Hematopoietic multipotent progenitor cell treated with erythropoietin and hydrocortisone succinate and interleukin-3 and kit ligand, for 8 days (in vitro differentiated cells): ENCODE measurements around the gene PRR19.
"Not testable (repeated sequence)": the region's sequence is repeated elsewhere in the genome, so short reads cannot be mapped to it uniquely, and the experiment has no call there.

Experiments used
- DNase-seq: peaks from one replicate; pipeline ENCODE4 v3.0.0-alpha.2; 2015

Gene PRR19

GRCh38 chr19:42328106-42328505 lies 26.2 kb downstream of the PRR19 start:
- no peak for DNase-seq

DNA sequence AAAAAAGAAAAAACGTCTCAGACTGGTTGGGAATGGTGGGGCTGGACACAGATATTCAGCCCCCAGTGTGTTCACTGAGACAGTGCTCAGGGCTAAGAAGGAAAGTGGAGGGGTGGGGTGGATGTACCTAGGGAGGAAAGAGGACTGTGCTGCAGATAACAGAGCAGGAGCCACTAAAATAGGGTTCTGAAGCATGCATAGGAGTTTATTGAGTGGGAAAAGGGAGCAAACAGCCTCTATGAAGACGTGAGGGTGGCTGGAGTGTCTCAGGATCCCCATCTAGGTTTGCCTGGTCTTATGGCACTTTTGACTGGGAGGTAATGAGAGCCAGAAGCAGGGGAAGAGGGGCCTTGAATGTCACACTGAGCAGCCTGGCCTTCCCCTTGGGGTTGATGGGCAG lies 26.9 kb downstream of the PRR19 start:
- DNase-seq: no peak

GRCh38 chr19:42330241-42330711 lies 28.3 kb downstream of the PRR19 start:
- no peak for DNase-seq

DNA sequence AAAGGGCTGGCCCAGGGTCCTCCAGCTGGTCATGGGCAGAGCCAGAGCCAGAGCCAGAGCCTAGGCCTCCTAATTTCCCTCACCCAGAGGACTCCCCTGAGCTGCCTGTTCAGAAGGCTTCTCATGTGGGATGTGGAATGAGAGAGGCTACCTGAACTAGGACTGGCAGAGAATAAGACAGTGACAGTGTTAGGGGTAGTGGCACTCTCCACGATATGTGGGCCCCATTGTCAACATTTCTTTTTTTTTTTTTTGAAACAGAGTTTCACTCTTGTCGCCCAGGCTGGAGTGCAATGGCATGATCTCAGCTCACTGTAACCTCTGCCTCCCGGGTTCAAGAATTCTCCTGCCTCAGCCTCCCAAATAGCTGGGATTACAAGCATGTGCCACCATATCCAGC lies 29.4 kb downstream of the PRR19 start:
- DNase-seq: not testable (repeated sequence)

DNA sequence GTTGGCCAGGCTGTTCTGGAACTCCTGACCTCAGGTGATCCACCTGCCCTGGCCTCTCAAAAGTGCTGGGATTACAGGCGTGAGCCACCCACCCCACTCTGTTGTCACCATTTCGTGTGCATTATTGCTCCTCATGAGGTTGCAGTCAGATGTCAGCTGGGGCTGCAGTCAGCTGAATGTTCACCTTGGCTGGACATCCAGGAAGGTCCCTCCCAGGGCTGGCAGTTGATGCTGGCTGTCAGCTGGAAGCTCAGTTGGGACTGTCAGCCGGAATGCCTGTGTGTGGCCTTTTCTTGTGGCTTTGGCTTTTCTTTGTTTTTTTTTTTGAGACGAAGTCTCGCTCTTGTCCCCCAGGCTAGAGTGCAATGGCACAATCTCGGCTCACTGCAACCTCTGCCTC lies 30.1 kb downstream of the PRR19 start:
- no peak for DNase-seq

DNA sequence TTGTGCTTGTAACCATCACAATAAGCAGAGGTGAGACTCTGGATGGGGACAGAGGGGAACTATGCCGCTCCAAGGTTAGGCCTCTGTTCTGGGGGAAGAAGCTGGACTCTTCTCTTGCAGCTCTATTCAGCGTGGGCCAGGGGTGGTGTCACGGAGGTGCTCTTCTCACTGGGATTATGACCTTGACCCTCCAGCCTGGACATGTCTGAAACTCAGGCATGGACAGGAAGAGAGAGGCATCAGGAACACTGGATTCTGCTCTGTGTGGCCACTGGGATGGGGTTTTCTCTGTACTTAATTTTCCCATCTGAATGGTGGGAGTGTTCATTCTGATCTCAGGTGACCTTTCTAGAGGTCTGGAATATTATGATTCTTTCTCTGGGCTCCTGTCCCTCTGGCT lies 31.1 kb downstream of the PRR19 start:
- DNase-seq: no peak

DNA sequence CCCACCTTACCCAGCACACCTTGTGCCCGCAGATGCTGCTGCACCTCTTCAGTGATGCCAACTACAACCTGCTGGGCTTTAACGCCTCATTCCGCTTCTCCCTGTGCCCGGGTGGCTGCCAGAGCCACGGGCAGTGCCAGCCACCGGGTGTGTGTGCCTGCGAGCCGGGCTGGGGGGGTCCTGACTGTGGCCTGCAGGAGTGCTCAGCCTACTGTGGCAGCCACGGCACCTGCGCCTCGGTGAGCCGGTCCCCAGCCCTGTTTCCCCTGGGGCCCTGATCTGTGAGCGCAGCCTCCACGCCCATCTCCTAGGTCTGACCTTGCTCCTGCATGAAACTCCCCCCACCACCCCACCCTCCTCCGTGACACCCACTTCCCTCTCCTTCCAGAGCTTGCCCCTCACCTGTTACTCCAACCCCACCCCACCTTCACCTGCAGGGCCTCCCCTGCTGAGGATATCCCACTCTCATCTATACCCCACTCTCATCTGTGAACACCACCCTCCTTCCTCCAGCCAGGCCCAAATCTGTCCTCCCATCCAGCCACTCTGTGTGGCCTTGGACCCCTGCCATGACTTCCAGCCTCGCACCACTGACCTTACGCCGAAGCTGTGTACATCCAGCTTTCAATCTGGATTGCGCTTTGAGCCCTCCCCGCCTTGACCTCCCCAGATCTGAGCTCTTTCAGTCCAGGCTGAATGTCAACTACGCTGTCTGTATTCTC lies 32.2 kb downstream of the PRR19 start:
- DNase-seq: no peak

DNA sequence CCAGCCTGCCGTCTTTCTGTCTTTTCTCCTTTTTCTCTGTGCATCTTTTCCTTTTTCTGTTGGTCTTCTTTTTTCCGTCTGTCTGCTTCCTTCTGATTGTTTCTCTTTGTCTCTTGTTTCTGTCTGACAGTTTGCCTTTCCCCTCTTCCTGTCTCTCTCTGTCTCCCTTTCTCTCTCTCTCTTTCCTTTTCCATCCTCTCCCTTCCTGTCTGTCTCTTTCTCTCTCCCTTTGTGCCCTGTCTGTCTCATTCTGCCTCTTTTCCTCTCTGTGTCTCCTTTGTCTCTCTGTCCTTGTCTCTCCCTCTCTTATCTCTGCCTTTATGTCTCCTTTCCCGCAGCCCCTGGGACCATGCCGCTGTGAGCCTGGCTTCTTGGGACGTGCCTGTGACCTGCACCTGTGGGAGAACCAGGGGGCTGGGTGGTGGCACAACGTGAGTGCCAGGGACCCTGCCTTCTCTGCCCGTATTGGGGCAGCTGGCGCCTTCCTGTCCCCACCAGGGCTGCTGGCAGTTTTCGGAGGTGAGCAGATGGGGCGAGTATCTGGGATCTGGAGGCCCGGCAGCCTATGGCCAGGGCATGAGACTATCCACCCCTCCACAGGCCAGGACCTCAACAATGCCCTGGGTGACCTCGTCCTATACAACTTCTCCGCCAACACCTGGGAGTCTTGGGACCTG lies 32.9 kb downstream of the PRR19 start:
- no peak for DNase-seq

DNA sequence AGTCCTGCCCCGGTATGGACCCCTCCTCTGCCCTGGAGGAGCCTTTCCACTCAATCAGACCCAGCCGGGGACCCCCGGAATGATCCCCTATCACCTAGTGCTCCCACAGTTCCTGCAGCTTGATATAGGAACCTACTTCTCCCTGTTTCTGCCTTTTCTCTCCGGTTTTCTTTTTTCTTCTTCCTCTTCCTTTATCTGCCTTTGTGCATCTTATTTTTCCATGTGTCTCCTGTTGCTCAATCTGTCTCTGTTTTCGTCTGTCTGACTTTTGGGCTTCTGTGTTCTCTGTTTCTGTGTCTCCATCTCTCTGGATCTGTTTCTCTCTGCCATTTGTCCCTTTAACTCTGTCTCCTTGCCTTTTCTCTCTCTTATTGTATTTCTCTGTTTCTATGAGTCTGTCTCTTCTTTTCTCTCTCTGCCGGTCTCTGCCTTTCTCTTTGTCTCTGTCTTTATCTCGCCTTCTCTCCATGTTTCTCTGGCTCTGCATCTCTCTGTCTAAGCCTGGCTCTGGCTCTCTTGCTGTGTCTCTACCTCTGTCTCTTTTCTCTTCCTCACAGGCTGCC lies 33.5 kb downstream of the PRR19 start:
- no peak for DNase-seq

GRCh38 chr19:42335971-42336370 lies 34.0 kb downstream of the PRR19 start:
- DNase-seq: no peak

DNA sequence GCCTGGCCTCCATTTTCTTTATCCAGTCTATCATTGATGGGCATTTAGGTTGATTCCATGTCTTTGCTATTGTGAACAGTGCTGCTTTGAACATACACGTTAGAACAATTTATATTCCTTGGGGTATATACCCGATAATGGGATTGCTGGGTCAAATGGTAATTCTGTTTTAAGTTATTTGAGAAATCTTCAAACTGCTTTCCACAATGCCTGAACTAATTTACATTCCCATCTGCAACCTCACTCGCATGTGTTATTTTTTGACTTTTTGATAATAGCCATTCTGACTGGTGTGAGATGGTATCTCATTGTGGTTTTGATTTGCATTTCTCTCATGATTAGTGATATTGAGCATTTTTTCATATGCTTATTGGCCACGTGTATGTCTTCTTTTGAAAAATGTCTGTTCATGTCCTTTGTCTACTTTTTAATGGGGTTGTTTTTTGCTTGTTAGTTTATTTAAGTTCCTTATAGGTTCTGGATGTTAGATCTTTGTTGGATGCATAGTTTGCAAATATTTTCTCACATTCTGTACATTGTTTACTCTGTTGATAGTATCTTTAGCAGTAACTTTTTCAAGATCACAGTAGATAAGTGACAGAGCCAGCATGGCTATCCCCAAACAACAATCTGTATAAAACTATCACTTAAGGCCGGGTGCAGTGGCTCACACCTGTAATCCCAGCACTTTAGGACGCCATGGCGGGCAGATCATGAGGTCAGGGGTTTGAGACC lies 37.4 kb downstream of the PRR19 start:
- DNase-seq: not testable (repeated sequence)

DNA sequence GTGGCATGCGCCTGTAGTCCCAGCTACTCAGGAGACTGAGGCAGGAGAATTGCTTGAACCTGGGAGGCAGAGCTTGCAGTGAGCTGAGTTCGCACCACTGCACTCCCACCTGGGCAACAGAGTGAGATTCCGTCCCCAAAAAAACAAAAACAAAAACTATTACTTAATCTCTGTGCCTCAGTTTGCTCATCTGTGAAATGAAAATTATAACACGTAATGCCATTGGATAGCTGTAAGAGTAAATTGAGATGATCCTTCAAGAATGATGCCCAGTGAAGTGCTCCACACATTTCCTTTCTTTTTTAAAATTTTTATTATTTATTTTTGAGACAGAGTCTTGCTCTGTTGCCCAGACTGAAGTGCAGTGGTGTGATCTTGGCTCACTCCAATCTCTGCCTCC lies 38.0 kb downstream of the PRR19 start:
- DNase-seq: not testable (repeated sequence)

- DNase-seq: no peak
Observed at GRCh38 chr19:42343344-42344110, 41.6 kb downstream of the PRR19 start.

GRCh38 chr19:42344336-42344893 lies 42.5 kb downstream of the PRR19 start:
- no peak for DNase-seq

- DNase-seq: no peak
Observed at GRCh38 chr19:42345191-42345812, 43.4 kb downstream of the PRR19 start.

- no peak for DNase-seq
Observed at GRCh38 chr19:42348211-42348610, 46.3 kb downstream of the PRR19 start.

- DNase-seq: no peak
Observed at GRCh38 chr19:42349378-42350107, 47.6 kb downstream of the PRR19 start.

DNA sequence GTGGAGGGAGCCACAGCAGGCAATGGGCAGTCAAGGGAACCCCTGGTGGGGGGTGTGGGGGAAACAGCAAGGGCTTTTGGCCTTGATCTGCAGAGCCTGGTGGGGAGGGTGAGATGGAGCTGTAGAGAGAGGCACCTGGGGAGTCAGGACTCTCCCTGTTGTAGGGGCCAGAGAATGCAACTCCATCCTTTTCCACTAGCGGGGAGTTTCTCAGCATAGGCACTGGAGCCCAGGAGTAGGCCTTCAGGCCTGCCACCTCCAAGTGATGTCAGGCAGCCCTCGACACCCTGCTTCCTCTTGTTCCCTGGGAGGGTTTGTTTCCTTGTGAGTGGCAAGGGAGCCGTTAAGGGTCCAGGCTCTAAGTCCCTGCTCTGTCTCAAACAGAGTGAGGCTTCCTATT lies 48.5 kb downstream of the PRR19 start:
- no peak for DNase-seq

GRCh38 chr19:42351079-42351735 lies 49.3 kb downstream of the PRR19 start:
- no peak for DNase-seq
